ENCODE measurements around the gene CCDC90B.

- no peak for TF ChIP-seq CTCF (IDR thresholded peaks at IDR 0.05)
- TF ChIP-seq POLR2A (IDR thresholded peaks at IDR 0.05): no peak
Measured at GRCh38 chr11:83330303-83330702, 44.1 kb upstream of the CCDC90B start.
